HepG2 (cell line): ENCODE results near the gene CAB39. TPM values are rescaled to one million over a fixed set of nuclear protein-coding genes. Genes with fewer than 3 reads are reported as not detected.

Experiments used
- CEBPB ChIP-seq: IDR thresholded peaks from 2 replicates; pipeline ENCODE4 v1.6.1; 2011; ENCODE audit warnings: low read depth, low read length, improper control_type of control experiment, borderline replicate concordance
- GATA4 ChIP-seq: sonication (generic); IDR thresholded peaks from 2 replicates; pipeline ENCODE4 v1.6.1; 2016; ENCODE audit warnings: antibody characterized with exemption, low read depth, borderline replicate concordance
- HOXD1 ChIP-seq: sonication (generic); formaldehyde crosslinking; IDR thresholded peaks from 2 replicates; pipeline ENCODE4 v1.5.0; 2020; ENCODE audit warnings: missing genetic modification reagents
- MAFF ChIP-seq: IDR thresholded peaks from 2 replicates; pipeline ENCODE4 v1.6.1; 2011; ENCODE audit warnings: low read depth, low read length, improper control_type of control experiment
- MTF1 ChIP-seq: sonication (generic); formaldehyde crosslinking; IDR thresholded peaks from 2 replicates; pipeline ENCODE4 v1.5.0; 2020; ENCODE audit warnings: missing genetic modification reagents
- MXD1 ChIP-seq: sonication (generic); formaldehyde crosslinking; IDR thresholded peaks from 2 replicates; pipeline ENCODE4 v1.4.0; 2020; ENCODE audit warnings: mild to moderate bottlenecking, missing genetic modification reagents
- MXD3 ChIP-seq: IDR thresholded peaks from 2 replicates; pipeline ENCODE4 v1.6.1; 2016; ENCODE audit warnings: mild to moderate bottlenecking, missing biosample characterization, missing genetic modification reagents
- MYC ChIP-seq: sonication (generic); formaldehyde crosslinking; IDR thresholded peaks from 2 replicates; pipeline ENCODE4 v1.9.0; 2021; ENCODE audit warnings: missing genetic modification reagents, borderline replicate concordance
- NR1H2 ChIP-seq: sonication (generic); formaldehyde crosslinking; IDR thresholded peaks from 2 replicates; pipeline ENCODE4 v1.8.1; 2022; ENCODE audit warnings: low read depth, missing genetic modification reagents, borderline replicate concordance
- NRL ChIP-seq: sonication (generic); formaldehyde crosslinking; IDR thresholded peaks from 2 replicates; pipeline ENCODE4 v1.5.0; 2020; ENCODE audit warnings: missing genetic modification reagents, mild to moderate bottlenecking, moderate library complexity, borderline replicate concordance
- PLRG1 ChIP-seq: fragments of 450-650 bp; conservative IDR thresholded peaks from 2 replicates; pipeline ENCODE4 v1.6.1; 2016
- PTBP1 ChIP-seq: fragments of 200-400 bp; formaldehyde crosslinking; IDR thresholded peaks from 2 replicates; pipeline ENCODE4 v1.6.1; 2018; ENCODE audit warnings: low read length, low read depth; ENCODE audit not compliant: poor library complexity, severe bottlenecking
- RARA ChIP-seq: IDR thresholded peaks from 2 replicates; pipeline ENCODE4 v1.6.1; 2016; ENCODE audit warnings: missing genetic modification reagents, missing compliant biosample characterization
- RBM39 ChIP-seq: fragments of 200-400 bp; formaldehyde crosslinking; IDR thresholded peaks from one replicate; pipeline ENCODE4 v1.6.1; 2018; ENCODE audit warnings: antibody characterized with exemption, mild to moderate bottlenecking, low read depth, low read length; ENCODE audit not compliant: poor library complexity, severe bottlenecking
- SMAD9 ChIP-seq: sonication (generic); formaldehyde crosslinking; IDR thresholded peaks from 2 replicates; pipeline ENCODE4 v1.5.1; 2020; ENCODE audit warnings: mild to moderate bottlenecking, missing genetic modification reagents
- SNRNP70 ChIP-seq: fragments of 200-400 bp; formaldehyde crosslinking; IDR thresholded peaks from 2 replicates; pipeline ENCODE4 v1.6.1; 2017; ENCODE audit warnings: mild to moderate bottlenecking, low read depth, low read length, moderate library complexity
- TEAD3 ChIP-seq: optimal IDR thresholded peaks from 2 replicates; pipeline ENCODE3; 2016; ENCODE audit warnings: borderline replicate concordance
- TP53 ChIP-seq: sonication (generic); formaldehyde crosslinking; conservative IDR thresholded peaks from 2 replicates; pipeline ENCODE4 v1.4.0; 2020; ENCODE audit warnings: missing genetic modification reagents
- ZBTB1 ChIP-seq: sonication (generic); formaldehyde crosslinking; IDR thresholded peaks from 2 replicates; pipeline ENCODE4 v1.4.0; 2020; ENCODE audit warnings: missing genetic modification reagents, borderline replicate concordance
- ZFP90 ChIP-seq: sonication (generic); formaldehyde crosslinking; IDR thresholded peaks from 2 replicates; pipeline ENCODE4 v1.8.0; 2022; ENCODE audit warnings: missing genetic modification reagents, mild to moderate bottlenecking, inconsistent platforms, borderline replicate concordance
- ZNF143 ChIP-seq: sonication (generic); formaldehyde crosslinking; IDR thresholded peaks from 2 replicates; pipeline ENCODE4 v1.4.0; 2020; ENCODE audit warnings: missing genetic modification reagents
- ZNF256 ChIP-seq: sonication (generic); formaldehyde crosslinking; conservative IDR thresholded peaks from 2 replicates; pipeline ENCODE4 v1.4.0; 2020; ENCODE audit warnings: missing genetic modification reagents
- ZNF343 ChIP-seq: sonication (generic); formaldehyde crosslinking; IDR thresholded peaks from 2 replicates; pipeline ENCODE4 v1.4.0; 2020; ENCODE audit warnings: mild to moderate bottlenecking, missing genetic modification reagents
- ZNF563 ChIP-seq: sonication (generic); formaldehyde crosslinking; IDR thresholded peaks from 2 replicates; pipeline ENCODE4 v1.8.0; 2022; ENCODE audit warnings: mild to moderate bottlenecking, moderate library complexity, missing genetic modification reagents
- ZNF605 ChIP-seq: sonication (generic); formaldehyde crosslinking; IDR thresholded peaks from 2 replicates; pipeline ENCODE4 v1.8.0; 2022; ENCODE audit warnings: mild to moderate bottlenecking, missing genetic modification reagents
- ZSCAN21 ChIP-seq: sonication (generic); formaldehyde crosslinking; IDR thresholded peaks from 2 replicates; pipeline ENCODE4 v1.8.0; 2022; ENCODE audit warnings: mild to moderate bottlenecking, missing genetic modification reagents, moderate library complexity, borderline replicate concordance
- polyA plus RNA-seq, 8 experiments: library from polyadenylated mRNA; depleted of rRNA in 3 of 8; stranded (reverse) in 7 of 8; unstranded in 1 of 8; fragments of >200 nt; fragmentation: Illumina TruSeq in 4 of 8; extraction: Trizol in 4 of 8; gene quantifications; 2 replicates each; pipeline versions ENCODE4 v1.2.1 to v1.2.3, GENCODE V29; 2011 to 2016; ENCODE audit warnings: low read depth in 4 of 8, missing spikeins in 1 of 8, mixed read lengths in 1 of 8; ENCODE audit not compliant: insufficient read depth in 1 of 8
- total RNA-seq, 5 experiments: library from RNA; depleted of rRNA; stranded (reverse); fragments of >200 nt; fragmentation: Illumina TruSeq; extraction: Trizol; gene quantifications; 2 replicates each; pipeline ENCODE4 v1.2.3, GENCODE V29; 2016; ENCODE audit warnings: low read depth in 1 of 5
- TF ChIP-seq, protein P1 (sequence below): sonication (generic); formaldehyde crosslinking; IDR thresholded peaks from 2 replicates; pipeline ENCODE4 v1.4.0; 2020; ENCODE audit warnings: missing genetic modification reagents
- TF ChIP-seq, protein P2 (sequence below): sonication (generic); formaldehyde crosslinking; IDR thresholded peaks from 2 replicates; pipeline ENCODE4 v1.4.0; 2020; ENCODE audit warnings: mild to moderate bottlenecking, missing genetic modification reagents
- TF ChIP-seq, protein P3 (sequence below): sonication (generic); formaldehyde crosslinking; IDR thresholded peaks from 2 replicates; pipeline ENCODE4 v1.5.0; 2020; ENCODE audit warnings: missing genetic modification reagents, mild to moderate bottlenecking, borderline replicate concordance

CAB39 gene
- total and polyA plus RNA-seq, 2 of the 13 experiments (the other 11 are each of a cell fraction or from before 2014, with no cell fraction given): 19.3 to 45.3 TPM

- TF ChIP-seq, protein P1, sequence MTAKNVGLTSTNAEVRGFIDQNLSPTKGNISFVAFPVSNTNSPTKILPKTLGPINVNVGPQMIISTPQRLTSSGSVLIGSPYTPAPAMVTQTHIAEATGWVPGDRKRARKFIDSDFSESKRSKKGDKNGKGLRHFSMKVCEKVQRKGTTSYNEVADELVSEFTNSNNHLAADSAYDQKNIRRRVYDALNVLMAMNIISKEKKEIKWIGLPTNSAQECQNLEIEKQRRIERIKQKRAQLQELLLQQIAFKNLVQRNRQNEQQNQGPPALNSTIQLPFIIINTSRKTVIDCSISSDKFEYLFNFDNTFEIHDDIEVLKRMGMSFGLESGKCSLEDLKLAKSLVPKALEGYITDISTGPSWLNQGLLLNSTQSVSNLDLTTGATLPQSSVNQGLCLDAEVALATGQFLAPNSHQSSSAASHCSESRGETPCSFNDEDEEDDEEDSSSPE (CRISPR knock-in tag): no peak
- TF ChIP-seq MTF1 (CRISPR knock-in tag) (no peak), NRL (CRISPR knock-in tag) (no peak; the same call in 1 of the 2 replicates), MAFF (no peak), HOXD1 (CRISPR knock-in tag) (no peak; the same call in 1 of the 2 replicates), MXD1 (CRISPR knock-in tag) (peak; percentile 80), SMAD9 (CRISPR knock-in tag) (no peak), ZFP90 (CRISPR knock-in tag) (peak; percentile 12), SNRNP70 (no peak), TP53 (CRISPR knock-in tag) (no peak), GATA4 (no peak; the same call in 1 of the 2 replicates), PTBP1 (peak; percentile 55), ZBTB1 (CRISPR knock-in tag) (no peak), TEAD3 (CRISPR knock-in tag) (peak; percentile 45), ZNF605 (CRISPR knock-in tag) (no peak), ZSCAN21 (CRISPR knock-in tag) (peak; percentile 76; the same call in 1 of the 2 replicates), ZNF343 (CRISPR knock-in tag) (no peak), NR1H2 (CRISPR knock-in tag) (no peak), MYC (CRISPR knock-in tag) (no peak; the same call in 1 of the 2 replicates), CEBPB (no peak), PLRG1 (no peak), ZNF143 (CRISPR knock-in tag) (no peak; the same call in 1 of the 2 replicates), RARA (CRISPR knock-in tag) (no peak), MXD3 (CRISPR knock-in tag) (peak; percentile 66; the same call in 1 of the 2 replicates), ZNF563 (CRISPR knock-in tag) (peak; percentile 74), RBM39 (no peak), ZNF256 (CRISPR knock-in tag) (no peak)
- TF ChIP-seq, protein P2, sequence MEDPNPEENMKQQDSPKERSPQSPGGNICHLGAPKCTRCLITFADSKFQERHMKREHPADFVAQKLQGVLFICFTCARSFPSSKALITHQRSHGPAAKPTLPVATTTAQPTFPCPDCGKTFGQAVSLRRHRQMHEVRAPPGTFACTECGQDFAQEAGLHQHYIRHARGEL (CRISPR knock-in tag): no peak
- TF ChIP-seq, protein P3, sequence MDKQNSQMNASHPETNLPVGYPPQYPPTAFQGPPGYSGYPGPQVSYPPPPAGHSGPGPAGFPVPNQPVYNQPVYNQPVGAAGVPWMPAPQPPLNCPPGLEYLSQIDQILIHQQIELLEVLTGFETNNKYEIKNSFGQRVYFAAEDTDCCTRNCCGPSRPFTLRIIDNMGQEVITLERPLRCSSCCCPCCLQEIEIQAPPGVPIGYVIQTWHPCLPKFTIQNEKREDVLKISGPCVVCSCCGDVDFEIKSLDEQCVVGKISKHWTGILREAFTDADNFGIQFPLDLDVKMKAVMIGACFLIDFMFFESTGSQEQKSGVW (CRISPR knock-in tag): no peak
Observed at GRCh38 chr2:230864605-230865306, 152.1 kb downstream of the CAB39 start, which contains the start of gene ITM2C (continued).
